Measurements from ENCODE around the gene DNER. TPM values are rescaled to one million over a fixed set of nuclear protein-coding genes. Genes with fewer than 3 reads are reported as not detected.
"Not testable (repeated sequence)": the region's sequence is repeated elsewhere in the genome, so short reads cannot be mapped to it uniquely, and the experiment has no call there.

DNER gene
- polyA plus RNA-seq, 5 donors, result 1.4 to 2.4 (median 1.7) TPM

GRCh38 chr2:229715895-229716507 is 1.6 kb upstream of the DNER start:
- DNase-seq, result no peak

DNA sequence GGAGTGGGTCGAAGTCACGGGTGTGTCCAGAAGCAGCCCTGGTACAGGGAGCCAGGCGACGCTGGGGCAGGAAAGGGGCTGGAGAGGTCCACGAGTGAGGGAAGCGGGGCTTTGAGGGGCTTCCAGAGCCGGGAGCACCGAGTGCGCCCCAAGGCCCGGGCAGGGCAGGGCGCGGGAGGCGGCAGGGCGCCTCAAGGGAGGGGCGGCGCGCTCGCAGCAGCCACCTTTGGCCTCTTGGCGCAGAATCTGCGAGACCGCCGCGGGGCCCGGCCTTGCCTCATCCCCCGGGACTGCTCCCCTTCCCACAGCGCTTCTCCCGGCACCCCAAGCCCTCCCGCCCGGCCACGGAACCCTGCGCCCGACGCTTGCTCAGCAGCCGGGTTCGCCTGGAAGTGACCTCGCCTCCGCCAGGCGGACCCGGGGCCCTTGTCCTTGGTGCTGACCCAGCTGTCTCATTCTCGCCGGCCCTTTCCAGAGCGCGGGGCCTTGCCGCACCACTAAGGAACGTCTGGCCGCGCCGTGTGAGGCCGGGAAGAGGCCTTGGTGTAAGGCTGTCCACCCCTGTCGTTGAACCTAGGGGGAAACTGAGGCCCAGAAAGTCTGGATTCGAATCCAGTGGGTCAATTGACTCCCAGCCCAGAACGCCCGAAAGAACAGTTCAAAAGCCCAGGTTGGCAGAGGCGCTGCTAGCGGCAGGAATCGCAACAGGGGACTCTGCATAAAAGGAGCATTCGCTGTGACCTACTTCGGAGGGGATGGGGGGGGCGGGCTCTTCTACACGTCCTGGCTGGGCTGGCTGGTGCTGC is 584 bp upstream of the DNER start:
- peak; percentile 42 to 45 for DNase-seq

- DNase-seq, result no peak
These were observed 830 bp downstream of the DNER start for GRCh38 chr2:229713371-229714079.

DNA sequence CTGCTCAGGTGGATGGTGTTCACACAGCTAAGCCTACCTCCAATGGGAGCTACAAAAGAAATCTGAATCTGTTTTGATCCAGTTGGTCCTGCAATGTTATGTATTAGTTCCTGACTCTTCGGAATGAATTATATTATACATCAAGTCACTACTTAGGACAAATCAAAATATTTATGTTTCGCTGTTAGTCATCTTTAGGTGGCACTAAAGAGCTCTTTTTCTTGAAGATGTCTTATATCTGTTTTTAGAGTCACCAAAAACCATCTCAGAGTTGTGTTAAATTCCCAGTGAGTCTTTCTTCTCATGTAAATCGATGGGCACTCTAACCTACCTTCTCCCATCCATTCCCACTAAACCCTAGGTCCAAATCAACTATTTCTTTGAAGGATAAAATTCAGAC is 2.2 kb downstream of the DNER start:
- DNase-seq, result no peak

DNA sequence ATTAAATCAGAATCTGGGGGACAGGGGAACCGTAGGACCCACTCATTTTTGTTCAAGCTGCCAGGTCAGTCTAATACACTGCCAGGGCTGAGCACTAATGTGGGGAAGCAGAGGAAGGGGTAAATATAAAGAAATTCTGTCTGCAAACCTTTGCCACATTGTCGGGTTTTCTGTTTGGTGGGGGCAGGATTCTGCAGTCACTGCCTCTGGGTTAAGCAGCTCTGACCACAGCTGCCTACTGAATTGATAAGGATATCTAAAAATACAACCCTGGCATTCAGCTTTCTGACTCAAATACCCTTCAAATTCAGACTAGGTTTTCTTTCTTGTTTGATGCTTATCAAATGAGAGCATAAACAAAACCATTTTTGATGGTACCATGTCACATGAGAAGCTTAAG is 6.0 kb downstream of the DNER start:
- no peak for DNase-seq

DNA sequence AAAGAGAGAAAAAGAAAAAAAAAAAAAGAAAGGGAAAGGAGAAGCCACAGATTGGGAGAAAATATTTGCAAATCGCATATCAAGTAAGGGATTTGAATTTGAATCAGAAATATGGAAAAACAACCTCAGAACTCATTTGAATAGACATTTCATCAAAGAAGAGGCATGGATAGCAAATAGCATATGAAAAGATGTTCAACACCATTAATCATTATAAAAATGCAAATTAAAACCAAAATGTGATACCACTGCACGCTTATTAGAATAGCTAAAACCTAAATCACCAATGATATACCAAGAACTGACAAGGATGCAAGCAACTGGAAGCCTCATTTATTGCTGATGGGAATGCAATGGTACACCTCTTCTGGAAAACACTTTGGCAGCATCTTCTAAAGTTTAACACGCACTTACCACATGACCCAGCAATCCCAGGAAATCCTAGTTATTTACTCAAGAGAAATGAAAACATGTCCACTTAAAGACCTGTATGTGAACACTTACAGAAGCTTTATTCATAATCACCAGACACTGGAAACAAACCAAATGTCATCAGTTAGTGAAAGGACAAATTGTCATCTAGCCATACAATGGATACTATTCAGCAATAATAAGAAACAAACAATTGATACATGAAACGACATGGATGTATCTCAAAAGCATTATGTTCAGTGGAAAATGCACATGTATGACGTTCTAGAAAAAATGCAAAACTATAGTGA is 10.3 kb downstream of the DNER start:
- DNase-seq, result no peak

- no peak for DNase-seq
These were observed 12.6 kb downstream of the DNER start for GRCh38 chr2:229701716-229702115.

GRCh38 chr2:229701062-229701461 is 13.3 kb downstream of the DNER start:
- no peak for DNase-seq

GRCh38 chr2:229695961-229696360 is 18.4 kb downstream of the DNER start:
- DNase-seq, result no peak

DNA sequence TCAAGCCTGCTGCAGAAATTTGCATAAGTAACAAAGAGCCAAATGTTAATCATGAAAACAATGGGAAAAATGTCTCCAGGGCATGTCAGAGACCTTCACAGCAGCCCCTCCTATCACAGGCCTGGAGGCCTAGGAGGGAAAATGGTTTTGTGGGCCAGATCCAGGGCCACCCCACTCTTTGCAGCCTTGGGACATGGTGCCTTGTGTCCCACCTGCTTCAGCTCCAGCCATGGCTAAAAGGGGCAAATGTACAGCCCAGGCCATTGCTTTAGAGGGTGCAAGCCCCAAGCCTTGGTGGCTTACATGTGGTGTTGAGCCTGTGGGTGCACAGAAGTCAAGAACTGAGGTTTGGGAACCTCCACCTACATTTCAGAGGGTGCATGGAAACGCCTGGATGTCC is 20.5 kb downstream of the DNER start:
- not testable (repeated sequence) for DNase-seq

GRCh38 chr2:229691631-229692030 is 22.7 kb downstream of the DNER start:
- no peak for DNase-seq

DNA sequence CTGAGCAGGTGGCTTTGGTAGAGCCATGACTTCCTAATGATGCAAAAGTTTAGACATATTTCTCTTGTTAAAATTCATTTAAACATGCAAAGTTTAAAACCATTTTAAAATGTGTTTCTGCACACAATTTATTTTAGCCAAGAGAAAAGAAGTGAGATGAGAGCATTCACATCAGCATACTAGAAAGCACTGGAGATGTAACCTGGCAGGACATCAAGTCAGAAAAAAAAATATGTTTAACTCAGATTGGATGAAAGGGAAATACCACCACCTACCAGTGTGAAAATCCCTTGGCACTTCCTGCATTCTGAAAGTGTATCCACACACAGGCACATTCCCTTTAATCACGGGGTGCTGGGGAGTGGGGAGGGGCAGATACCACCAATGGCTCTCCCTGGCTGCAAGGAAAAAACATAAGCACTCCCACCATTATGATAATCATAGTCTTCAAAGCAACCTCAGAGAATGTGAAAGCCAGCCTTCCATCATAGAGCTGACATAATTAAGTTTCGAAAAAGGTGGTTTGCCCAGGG is 25.0 kb downstream of the DNER start:
- DNase-seq, result no peak

GRCh38 chr2:229688141-229688540 is 26.2 kb downstream of the DNER start:
- no peak for DNase-seq

GRCh38 chr2:229686122-229686919 is 28.0 kb downstream of the DNER start:
- DNase-seq, result no peak

GRCh38 chr2:229684942-229685562 is 29.3 kb downstream of the DNER start:
- no peak for DNase-seq

DNA sequence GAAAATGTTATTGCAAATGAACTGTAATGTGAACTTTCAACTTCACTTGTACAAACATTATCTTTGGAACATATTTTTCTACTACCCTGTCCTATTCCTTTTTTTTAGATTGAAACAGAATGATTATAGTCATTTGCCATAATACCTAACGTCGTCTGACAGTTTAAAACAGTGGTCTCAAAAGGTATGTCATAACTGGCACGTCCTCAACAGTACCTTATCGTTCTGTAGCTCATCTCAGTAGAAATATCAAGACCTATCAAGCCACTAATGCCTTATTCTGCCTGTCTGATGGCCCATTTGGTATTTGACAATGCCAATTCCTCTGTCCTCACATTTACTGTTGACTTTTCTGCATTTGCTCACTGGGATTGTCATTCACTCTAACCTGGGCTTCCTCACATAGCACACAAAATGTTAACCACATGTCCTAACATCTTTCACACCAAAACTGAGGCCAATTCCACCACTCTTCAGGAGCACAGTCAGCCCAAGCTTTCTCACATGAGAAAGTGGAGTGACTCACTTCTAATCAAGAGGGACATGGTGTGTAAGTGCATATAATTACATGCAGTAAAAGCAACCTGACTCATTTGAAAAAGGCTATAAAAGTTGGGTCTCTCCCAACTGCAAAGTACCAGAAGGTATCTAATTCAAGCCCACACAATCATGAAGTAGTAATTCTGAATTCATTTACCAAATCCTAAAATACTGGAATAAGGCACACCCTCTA is 34.8 kb downstream of the DNER start:
- no peak for DNase-seq

- no peak for DNase-seq
These were observed 38.8 kb downstream of the DNER start for GRCh38 chr2:229675569-229675968.

GRCh38 chr2:229674830-229675530 is 39.4 kb downstream of the DNER start:
- no peak for DNase-seq

DNA sequence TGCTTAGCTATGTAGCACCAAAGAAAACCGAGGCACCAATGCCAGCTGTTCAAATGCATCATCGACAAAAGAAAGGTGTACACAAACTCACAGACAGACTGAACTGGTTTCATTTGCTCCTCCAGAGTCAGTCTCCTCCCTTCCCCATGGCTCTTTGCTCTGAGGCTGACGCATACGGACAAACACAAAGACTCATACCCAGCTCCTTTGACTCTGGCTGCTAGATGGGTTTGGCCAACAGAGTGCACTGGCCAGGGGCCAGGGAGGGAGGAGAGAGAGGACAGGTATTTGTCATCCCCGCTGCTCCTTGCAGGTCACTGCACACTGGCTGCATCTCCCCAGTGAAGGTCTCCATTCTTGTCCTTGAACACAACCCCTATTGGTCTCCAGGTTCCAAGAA is 40.7 kb downstream of the DNER start:
- no peak for DNase-seq

All from right lung (tissue), 5 donors.